Mammary epithelial cell (primary cell): Measurements from ENCODE around the gene SIGLEC5.

Experiments used
- CTCF ChIP-seq, 2 donors: IDR thresholded peaks in 1 of 2; conservative IDR thresholded peaks in 1 of 2; 2 replicates each; pipeline ENCODE4 v1.5.1; 2011 to 2012; ENCODE audit warnings: inconsistent platforms in 2 of 2, low read length in 2 of 2, mild to moderate bottlenecking in 2 of 2, control low read depth in 1 of 2, low read depth in 1 of 2; ENCODE audit not compliant: insufficient read depth in 1 of 2; ENCODE audit errors: extremely low read depth in 1 of 2
- EZH2 ChIP-seq: IDR thresholded peaks from 2 replicates; pipeline ENCODE4 v1.6.1; 2012; ENCODE audit warnings: low read length, inconsistent platforms, borderline replicate concordance

- TF ChIP-seq CTCF (conservative IDR thresholded peaks at IDR 0.05 in 1 of 2, IDR thresholded peaks at IDR 0.05 in 1 of 2; ENCODE audit: extremely low read depth in 1 of 2, insufficient read depth in 1 of 2, low read depth in 1 of 2, low read length in 2 of 2) (no peak), EZH2 (no peak)
Measured at GRCh38 chr19:51615991-51616390, 14.2 kb downstream of the SIGLEC5 start.
